ENCODE results near the gene MN1. TPM values are rescaled to one million over a fixed set of nuclear protein-coding genes. Genes with fewer than 3 reads are reported as not detected.

MN1 gene
- total RNA-seq, 1 donor from 2014 or later = 0.07 TPM

DNA sequence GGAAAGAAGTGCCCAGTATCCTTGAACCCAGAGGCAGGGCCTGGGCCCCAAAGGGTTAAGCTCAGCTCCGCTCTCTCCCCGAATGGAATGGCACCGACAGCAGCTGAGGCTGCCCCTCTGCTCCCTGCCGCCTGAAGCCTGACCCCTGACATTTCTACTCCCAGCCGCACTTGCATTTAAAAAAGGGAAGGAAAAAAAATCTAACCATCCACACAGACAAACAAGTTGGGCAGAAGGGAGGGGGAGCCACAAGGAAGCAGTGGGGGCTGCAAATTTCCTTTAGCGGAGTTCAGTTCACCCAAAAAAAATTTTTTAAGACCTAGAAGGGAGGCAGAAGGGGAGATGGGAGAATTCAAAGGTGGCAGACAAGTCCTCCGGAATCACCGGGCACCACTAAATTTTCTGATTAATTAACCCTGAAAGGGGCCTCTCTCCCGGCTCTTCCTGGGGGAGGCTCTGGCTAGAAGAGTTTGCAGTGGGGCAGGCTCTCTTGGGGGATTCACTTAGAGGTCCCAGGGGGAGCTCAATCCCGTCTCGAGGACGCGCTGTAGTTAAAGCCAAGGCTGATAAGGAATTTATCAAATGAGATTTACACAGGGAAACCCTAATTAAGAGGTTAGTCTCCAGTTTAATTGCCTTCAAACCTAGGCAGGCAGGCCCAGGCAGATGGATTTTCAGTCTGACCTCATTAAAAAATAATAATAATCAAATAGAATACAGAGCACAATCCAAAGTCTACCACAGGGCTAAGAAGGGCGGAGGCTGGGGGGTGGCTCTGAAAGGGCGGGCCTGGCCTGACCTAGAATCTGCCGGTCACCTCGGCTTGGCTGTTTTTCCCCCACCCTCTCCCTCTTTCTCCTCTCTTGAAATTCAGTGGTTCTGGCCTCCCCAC, 25.6 kb downstream of the MN1 start:
- DNase-seq (no peak), ATAC-seq (ENCODE audit: low read depth) (no peak)
- CTCF ChIA-PET = no interaction called here
- Mint-ChIP-seq H3K9me3 (no peaks in the 10 kb centered on the region), H3K4me3 (no peak overlapping the region), H3K27ac (no peak overlapping the region), H3K27me3 (peaks cover 28% of the 10 kb centered on the region), H3K36me3 (ENCODE audit: low read depth) (no peaks in the 10 kb centered on the region), H3K4me1 (no peaks in the 10 kb centered on the region)
- POLR2A ChIA-PET = no interaction called here
- intact Hi-C loops (cut with micrococcal nuclease) = no loop called here
- TF ChIP-seq, protein P1, sequence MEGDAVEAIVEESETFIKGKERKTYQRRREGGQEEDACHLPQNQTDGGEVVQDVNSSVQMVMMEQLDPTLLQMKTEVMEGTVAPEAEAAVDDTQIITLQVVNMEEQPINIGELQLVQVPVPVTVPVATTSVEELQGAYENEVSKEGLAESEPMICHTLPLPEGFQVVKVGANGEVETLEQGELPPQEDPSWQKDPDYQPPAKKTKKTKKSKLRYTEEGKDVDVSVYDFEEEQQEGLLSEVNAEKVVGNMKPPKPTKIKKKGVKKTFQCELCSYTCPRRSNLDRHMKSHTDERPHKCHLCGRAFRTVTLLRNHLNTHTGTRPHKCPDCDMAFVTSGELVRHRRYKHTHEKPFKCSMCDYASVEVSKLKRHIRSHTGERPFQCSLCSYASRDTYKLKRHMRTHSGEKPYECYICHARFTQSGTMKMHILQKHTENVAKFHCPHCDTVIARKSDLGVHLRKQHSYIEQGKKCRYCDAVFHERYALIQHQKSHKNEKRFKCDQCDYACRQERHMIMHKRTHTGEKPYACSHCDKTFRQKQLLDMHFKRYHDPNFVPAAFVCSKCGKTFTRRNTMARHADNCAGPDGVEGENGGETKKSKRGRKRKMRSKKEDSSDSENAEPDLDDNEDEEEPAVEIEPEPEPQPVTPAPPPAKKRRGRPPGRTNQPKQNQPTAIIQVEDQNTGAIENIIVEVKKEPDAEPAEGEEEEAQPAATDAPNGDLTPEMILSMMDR (IDR thresholded peaks at IDR 0.05) = no peak

DNA sequence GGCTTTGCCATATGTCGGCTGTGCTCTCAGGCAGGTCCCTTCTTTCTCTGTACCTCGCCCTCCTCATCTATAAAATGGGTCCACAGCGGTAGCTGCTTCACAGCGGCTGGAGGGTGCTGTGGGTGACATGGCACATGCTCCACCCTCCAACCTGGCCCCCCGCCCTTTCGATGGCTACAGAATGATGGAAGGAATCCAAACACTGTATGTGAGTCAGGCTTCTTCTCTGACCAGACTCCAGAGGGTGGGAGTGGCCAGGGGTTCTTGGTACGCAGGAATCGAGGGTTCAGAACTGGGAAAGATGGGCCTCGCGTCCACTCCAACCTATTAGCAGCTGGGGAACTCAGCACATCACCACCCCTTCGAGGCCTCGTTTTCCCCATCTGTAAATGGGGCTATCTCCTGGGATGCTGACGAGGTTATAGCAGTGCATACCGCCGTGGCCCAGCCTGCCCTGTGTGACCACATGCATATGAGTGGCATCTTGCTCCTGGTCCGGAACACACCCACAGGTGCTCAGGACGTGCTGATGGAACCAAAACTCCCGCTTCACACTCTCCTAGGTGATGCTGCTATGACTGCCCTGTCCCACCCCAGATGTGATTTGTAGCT, 26.4 kb downstream of the MN1 start:
- H3K27ac Mint-ChIP-seq = no peak overlapping the region
- DNase-seq (no peak), ATAC-seq (ENCODE audit: low read depth) (no peak)
- no peaks in the 10 kb centered on the region for H3K36me3 Mint-ChIP-seq (ENCODE audit: low read depth)
- POLR2A ChIA-PET = no interaction called here
- TF ChIP-seq, protein P1 (IDR thresholded peaks at IDR 0.05) = no peak
- intact Hi-C loops (cut with micrococcal nuclease) = no loop called here
- CTCF ChIA-PET = no interaction called here
- no peak overlapping the region for H3K4me3 Mint-ChIP-seq
- H3K4me1 Mint-ChIP-seq = no peaks in the 10 kb centered on the region
- no peaks in the 10 kb centered on the region for H3K9me3 Mint-ChIP-seq
- H3K27me3 Mint-ChIP-seq = peaks cover 26% of the 10 kb centered on the region

DNA sequence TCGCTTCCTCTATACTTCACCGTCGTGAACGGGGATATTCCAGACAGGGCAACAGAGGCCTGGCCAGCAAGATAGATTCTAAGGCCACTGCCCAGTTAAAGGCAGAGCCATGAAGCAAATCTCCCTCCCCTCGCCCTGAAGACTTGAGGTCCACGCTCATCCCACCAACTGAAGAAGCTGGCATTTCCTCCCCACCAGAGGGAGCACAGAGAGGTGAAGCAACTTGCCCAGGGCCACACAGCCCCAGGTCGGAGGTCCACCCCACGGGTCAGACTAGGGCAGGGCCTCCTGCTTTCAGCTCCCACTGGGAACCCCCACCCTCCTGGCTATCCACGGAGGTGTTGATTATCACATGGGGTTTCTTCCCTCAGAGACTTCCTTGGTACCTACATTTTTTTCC, 27.4 kb downstream of the MN1 start:
- no peak overlapping the region for H3K4me3 Mint-ChIP-seq
- H3K9me3 Mint-ChIP-seq = no peaks in the 10 kb centered on the region
- H3K27ac Mint-ChIP-seq = no peak overlapping the region
- DNase-seq (no peak), ATAC-seq (ENCODE audit: low read depth) (no peak)
- peaks cover 26% of the 10 kb centered on the region for H3K27me3 Mint-ChIP-seq
- intact Hi-C loops (cut with micrococcal nuclease) = no loop called here
- ChIA-PET CTCF (no interaction called here), POLR2A (no interaction called here)
- TF ChIP-seq, protein P1 (IDR thresholded peaks at IDR 0.05) = no peak
- H3K36me3 Mint-ChIP-seq (ENCODE audit: low read depth) = no peaks in the 10 kb centered on the region
- H3K4me1 Mint-ChIP-seq = no peaks in the 10 kb centered on the region

DNA sequence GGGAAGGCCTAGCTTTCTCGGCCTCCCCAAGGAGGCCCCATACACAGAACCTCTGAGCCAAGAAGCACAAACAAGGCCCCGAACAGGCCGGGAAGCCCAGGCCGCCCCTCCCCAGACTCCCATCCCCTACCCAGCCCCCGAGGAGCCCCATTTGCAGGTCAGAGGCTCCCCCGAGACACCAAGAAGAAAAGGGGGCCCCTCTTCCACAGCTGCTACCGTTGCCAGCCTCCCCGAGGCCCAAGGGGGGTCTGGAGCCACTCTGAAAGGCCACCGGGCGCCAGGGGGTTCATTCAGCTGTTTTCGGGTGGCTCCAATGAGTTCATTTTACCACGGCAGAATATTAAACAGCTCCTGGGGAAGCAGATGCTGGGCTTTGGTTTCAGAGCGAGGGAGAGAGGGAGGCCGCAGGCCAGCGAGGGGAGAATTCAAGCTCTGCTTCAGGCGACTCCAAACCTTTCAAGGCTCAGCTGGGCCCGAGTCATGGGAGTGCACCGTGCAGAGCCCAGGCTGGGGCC, 28.5 kb downstream of the MN1 start:
- ATAC-seq (ENCODE audit: low read depth) = no peak
- H3K27ac Mint-ChIP-seq = no peak overlapping the region
- intact Hi-C loops (cut with micrococcal nuclease) = no loop called here
- ChIA-PET POLR2A (no interaction called here), CTCF (no interaction called here)
- H3K27me3 Mint-ChIP-seq = peaks cover 21% of the 10 kb centered on the region
- no peak for DNase-seq
- TF ChIP-seq, protein P1 (IDR thresholded peaks at IDR 0.05) = no peak
- no peaks in the 10 kb centered on the region for H3K4me1 Mint-ChIP-seq
- H3K4me3 Mint-ChIP-seq = no peak overlapping the region
- H3K9me3 Mint-ChIP-seq = no peaks in the 10 kb centered on the region
- no peaks in the 10 kb centered on the region for H3K36me3 Mint-ChIP-seq (ENCODE audit: low read depth)

Measured in activated B cell treated with CpG ODN at 0.5 μM for 24 hours (primary cell).